ENCODE measurements around the gene MNAT1. TPM values are rescaled to one million over a fixed set of nuclear protein-coding genes. Genes with fewer than 3 reads are reported as not detected.

MNAT1 gene
- total and polyA plus RNA-seq, 2 experiments from 2014 or later: 51.6 to 85.0 TPM

- 0 out of 3 replicates have a peak overlapping the region, but pooled peaks have one; percentile 12 for H3K4me3 Mint-ChIP-seq
- H3K36me3 ChIP-seq (ENCODE audit: insufficient read depth): no peaks in the 10 kb centered on the region
These were observed 24.3 kb downstream of the MNAT1 start for GRCh38 chr14:60758885-60759284.

More at GRCh38 chr14:60758885-60759284, 24.3 kb downstream of the MNAT1 start:
- TF ChIP-seq, protein P1, sequence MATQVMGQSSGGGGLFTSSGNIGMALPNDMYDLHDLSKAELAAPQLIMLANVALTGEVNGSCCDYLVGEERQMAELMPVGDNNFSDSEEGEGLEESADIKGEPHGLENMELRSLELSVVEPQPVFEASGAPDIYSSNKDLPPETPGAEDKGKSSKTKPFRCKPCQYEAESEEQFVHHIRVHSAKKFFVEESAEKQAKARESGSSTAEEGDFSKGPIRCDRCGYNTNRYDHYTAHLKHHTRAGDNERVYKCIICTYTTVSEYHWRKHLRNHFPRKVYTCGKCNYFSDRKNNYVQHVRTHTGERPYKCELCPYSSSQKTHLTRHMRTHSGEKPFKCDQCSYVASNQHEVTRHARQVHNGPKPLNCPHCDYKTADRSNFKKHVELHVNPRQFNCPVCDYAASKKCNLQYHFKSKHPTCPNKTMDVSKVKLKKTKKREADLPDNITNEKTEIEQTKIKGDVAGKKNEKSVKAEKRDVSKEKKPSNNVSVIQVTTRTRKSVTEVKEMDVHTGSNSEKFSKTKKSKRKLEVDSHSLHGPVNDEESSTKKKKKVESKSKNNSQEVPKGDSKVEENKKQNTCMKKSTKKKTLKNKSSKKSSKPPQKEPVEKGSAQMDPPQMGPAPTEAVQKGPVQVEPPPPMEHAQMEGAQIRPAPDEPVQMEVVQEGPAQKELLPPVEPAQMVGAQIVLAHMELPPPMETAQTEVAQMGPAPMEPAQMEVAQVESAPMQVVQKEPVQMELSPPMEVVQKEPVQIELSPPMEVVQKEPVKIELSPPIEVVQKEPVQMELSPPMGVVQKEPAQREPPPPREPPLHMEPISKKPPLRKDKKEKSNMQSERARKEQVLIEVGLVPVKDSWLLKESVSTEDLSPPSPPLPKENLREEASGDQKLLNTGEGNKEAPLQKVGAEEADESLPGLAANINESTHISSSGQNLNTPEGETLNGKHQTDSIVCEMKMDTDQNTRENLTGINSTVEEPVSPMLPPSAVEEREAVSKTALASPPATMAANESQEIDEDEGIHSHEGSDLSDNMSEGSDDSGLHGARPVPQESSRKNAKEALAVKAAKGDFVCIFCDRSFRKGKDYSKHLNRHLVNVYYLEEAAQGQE (IDR thresholded peaks at IDR 0.05; ENCODE audit: unreplicated experiment): no peak
- TF ChIP-seq EZH2phosphoT487 (IDR thresholded peaks at IDR 0.05; ENCODE audit: unreplicated experiment): no peak
- TF ChIP-seq JUNB (IDR thresholded peaks at IDR 0.05; ENCODE audit: unreplicated experiment): no peak
- no peak for TF ChIP-seq CREB1 (CRISPR knock-in tag; IDR thresholded peaks at IDR 0.05; ENCODE audit: low read depth)
- no peak for TF ChIP-seq ZNF462 (CRISPR knock-in tag; IDR thresholded peaks at IDR 0.05)
- no peak for TF ChIP-seq NANOG (IDR thresholded peaks at IDR 0.05; ENCODE audit: borderline replicate concordance)
- no peak for TF ChIP-seq STAT1 (IDR thresholded peaks at IDR 0.05; ENCODE audit: unreplicated experiment)
- TF ChIP-seq, protein P2, sequence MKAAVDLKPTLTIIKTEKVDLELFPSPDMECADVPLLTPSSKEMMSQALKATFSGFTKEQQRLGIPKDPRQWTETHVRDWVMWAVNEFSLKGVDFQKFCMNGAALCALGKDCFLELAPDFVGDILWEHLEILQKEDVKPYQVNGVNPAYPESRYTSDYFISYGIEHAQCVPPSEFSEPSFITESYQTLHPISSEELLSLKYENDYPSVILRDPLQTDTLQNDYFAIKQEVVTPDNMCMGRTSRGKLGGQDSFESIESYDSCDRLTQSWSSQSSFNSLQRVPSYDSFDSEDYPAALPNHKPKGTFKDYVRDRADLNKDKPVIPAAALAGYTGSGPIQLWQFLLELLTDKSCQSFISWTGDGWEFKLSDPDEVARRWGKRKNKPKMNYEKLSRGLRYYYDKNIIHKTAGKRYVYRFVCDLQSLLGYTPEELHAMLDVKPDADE (IDR thresholded peaks at IDR 0.05): no peak
- Histone ChIP-seq H4K20me1 (replicated peaks; ENCODE audit: insufficient read depth) (no peaks in the 10 kb centered on the region), H3K27me3 (ENCODE audit: insufficient read depth) (no peaks in the 10 kb centered on the region), H3K4me3 (no peak overlapping the region), H3K4me1 (ENCODE audit: insufficient read depth) (peaks cover 65% of the 10 kb centered on the region), H2AFZ (no peak overlapping the region), H3K79me2 (replicated peaks; ENCODE audit: insufficient read depth) (peaks cover 67% of the 10 kb centered on the region), H3K27ac (ENCODE audit: low read depth) (peak overlapping the region; percentile 80), H3F3A (replicated peaks; ENCODE audit: low read depth) (no peaks in the 10 kb centered on the region), H3K9me2 (ENCODE audit: insufficient read depth) (no peaks in the 10 kb centered on the region), H3K4me2 (peak overlapping the region; percentile 2; the same call in 1 of the 2 replicates)
- ATAC-seq (peak; percentile 38), DNase-seq (ENCODE audit: low spot score) (no peak)
- peaks cover 6% of the 10 kb centered on the region for H3K27me3 Mint-ChIP-seq (ENCODE audit: insufficient read depth, low read depth, poor library complexity)
- H3K4me1 Mint-ChIP-seq: peaks cover 67% of the 10 kb centered on the region
- H3K9me3 Mint-ChIP-seq: no peaks in the 10 kb centered on the region; the same call in 2 of the 3 replicates
- H3K36me3 Mint-ChIP-seq (ENCODE audit: low read depth): no peaks in the 10 kb centered on the region
- peak overlapping the region; percentile 97 for H3K27ac Mint-ChIP-seq
